SK-N-SH treated with all-trans-retinoic acid at 6 μM for 48 hours (cell line): ENCODE measurements around the gene CCDC120.

ENCODE experiments used
- ARNTL ChIP-seq: fragments of 450-650 bp; formaldehyde crosslinking; IDR thresholded peaks from 2 replicates; pipeline ENCODE4 v1.5.0; 2020; ENCODE audit warnings: low read depth, mild to moderate bottlenecking, moderate library complexity, borderline replicate concordance
- CREB5 ChIP-seq: fragments of 250-450 bp; sonication (Bioruptor Pico); IDR thresholded peaks from 2 replicates; pipeline ENCODE4 v1.5.1; 2020; ENCODE audit warnings: low read depth, mild to moderate bottlenecking, moderate library complexity
- ESRRG ChIP-seq: fragments of 250-450 bp; sonication (Bioruptor Pico); IDR thresholded peaks from 2 replicates; pipeline ENCODE4 v1.6.1; 2021; ENCODE audit warnings: mild to moderate bottlenecking
- OSR1 ChIP-seq: fragments of 250-450 bp; sonication (Bioruptor Pico); IDR thresholded peaks from 2 replicates; pipeline ENCODE4 v1.8.0; 2022; ENCODE audit warnings: moderate library complexity, mild to moderate bottlenecking, inconsistent platforms
- PATZ1 ChIP-seq: fragments of 250-450 bp; sonication (Bioruptor Pico); IDR thresholded peaks from 2 replicates; pipeline ENCODE4 v1.8.0; 2020; ENCODE audit warnings: mild to moderate bottlenecking, moderate library complexity, borderline replicate concordance
- POU6F1 ChIP-seq: fragments of 250-450 bp; sonication (Bioruptor Pico); IDR thresholded peaks from 2 replicates; pipeline ENCODE4 v1.8.0; 2021; ENCODE audit warnings: low read depth, mild to moderate bottlenecking, moderate library complexity, borderline replicate concordance
- RARB ChIP-seq: fragments of 250-450 bp; sonication (Bioruptor Pico); IDR thresholded peaks from 2 replicates; pipeline ENCODE4 v1.8.0; 2021; ENCODE audit warnings: mild to moderate bottlenecking, moderate library complexity
- SNAI2 ChIP-seq: fragments of 250-450 bp; sonication (Bioruptor Pico); IDR thresholded peaks from 2 replicates; pipeline ENCODE4 v1.5.0; 2020; ENCODE audit warnings: mild to moderate bottlenecking, moderate library complexity
- TCF4 ChIP-seq: fragments of 250-450 bp; sonication (Bioruptor Pico); IDR thresholded peaks from 2 replicates; pipeline ENCODE4 v1.8.0; 2021; ENCODE audit warnings: mild to moderate bottlenecking, moderate library complexity, borderline replicate concordance
- TSHZ2 ChIP-seq: fragments of 250-450 bp; sonication (Bioruptor Pico); IDR thresholded peaks from 2 replicates; pipeline ENCODE4 v1.5.0; 2020; ENCODE audit warnings: mild to moderate bottlenecking, moderate library complexity
- ZFP3 ChIP-seq: fragments of 250-450 bp; sonication (Bioruptor Pico); IDR thresholded peaks from 2 replicates; pipeline ENCODE4 v1.5.0; 2020; ENCODE audit warnings: mild to moderate bottlenecking, moderate library complexity
- ZFP30 ChIP-seq: fragments of 450-650 bp; formaldehyde crosslinking; IDR thresholded peaks from 2 replicates; pipeline ENCODE4 v1.5.0; 2022; ENCODE audit warnings: mild to moderate bottlenecking, moderate library complexity
- ZNF565 ChIP-seq: fragments of 450-650 bp; formaldehyde crosslinking; conservative IDR thresholded peaks from 2 replicates; pipeline ENCODE4 v1.5.0; 2020; ENCODE audit warnings: low read depth, mild to moderate bottlenecking, moderate library complexity
- ZNF8 ChIP-seq: fragments of 450-650 bp; formaldehyde crosslinking; IDR thresholded peaks from 2 replicates; pipeline ENCODE4 v1.5.0; 2020; ENCODE audit warnings: mild to moderate bottlenecking, moderate library complexity

- TF ChIP-seq SNAI2 (CRISPR knock-in tag) (no peak), CREB5 (CRISPR knock-in tag) (no peak), PATZ1 (CRISPR knock-in tag) (no peak), OSR1 (CRISPR knock-in tag) (no peak), TCF4 (CRISPR knock-in tag) (no peak), ZFP30 (CRISPR knock-in tag) (no peak), RARB (CRISPR knock-in tag) (no peak), POU6F1 (CRISPR knock-in tag) (no peak), ZNF8 (CRISPR knock-in tag) (no peak), ESRRG (no peak), ZFP3 (no peak), ARNTL (no peak), ZNF565 (CRISPR knock-in tag) (no peak), TSHZ2 (no peak)
These were observed 16.8 kb upstream of the CCDC120 start for GRCh38 chrX:49041744-49042580.
